H1 (cell line): Measurements from ENCODE around the gene NRL.
A peak's percentile ranks its signal among the peaks of the same experiment; 100 is the strongest.

Source experiments
- ATF3 ChIP-seq: IDR thresholded peaks from 2 replicates; pipeline ENCODE4 v1.6.1; 2011; ENCODE audit warnings: low read depth, mild to moderate bottlenecking, low read length; ENCODE audit not compliant: insufficient read depth
- EZH2 ChIP-seq: fragments of 200-600 bp; sonication (generic); IDR thresholded peaks from 2 replicates; pipeline ENCODE4 v1.7.1; 2012; ENCODE audit warnings: low read depth, mild to moderate bottlenecking, moderate library complexity, low read length, inconsistent platforms; ENCODE audit not compliant: severe bottlenecking
- SUZ12 ChIP-seq: fragments of 200-600 bp; sonication (generic); IDR thresholded peaks from 2 replicates; pipeline ENCODE4 v1.6.1; 2012; ENCODE audit warnings: mild to moderate bottlenecking, inconsistent platforms, low read length, moderate library complexity, mixed read lengths
- ZNF274 ChIP-seq: IDR thresholded peaks from 2 replicates; pipeline ENCODE4 v1.7.0; 2012; ENCODE audit warnings: low read length, borderline replicate concordance; ENCODE audit errors: extremely low read depth
- TF ChIP-seq, protein P1 (sequence below): IDR thresholded peaks from 2 replicates; pipeline ENCODE4 v1.6.1; 2012; ENCODE audit warnings: inconsistent platforms
- TF ChIP-seq, protein P2 (sequence below), 3 experiments: IDR thresholded peaks; 1 replicate in 2 of 3; 2 replicates in 1 of 3; pipeline versions ENCODE4 v1.5.1 to v1.6.1; 2011; ENCODE audit warnings: low read length in 3 of 3, mild to moderate bottlenecking in 3 of 3, inconsistent platforms in 2 of 3, low read depth in 1 of 3, moderate library complexity in 1 of 3; ENCODE audit not compliant: insufficient read depth in 1 of 3; ENCODE audit errors: control extremely low read depth in 1 of 3

- TF ChIP-seq SUZ12 (no peak), ATF3 (peak; percentile 91), EZH2 (no peak), ZNF274 (no peak)
- TF ChIP-seq, protein P1, sequence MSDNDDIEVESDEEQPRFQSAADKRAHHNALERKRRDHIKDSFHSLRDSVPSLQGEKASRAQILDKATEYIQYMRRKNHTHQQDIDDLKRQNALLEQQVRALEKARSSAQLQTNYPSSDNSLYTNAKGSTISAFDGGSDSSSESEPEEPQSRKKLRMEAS = peak; percentile 82
- TF ChIP-seq, protein P2, sequence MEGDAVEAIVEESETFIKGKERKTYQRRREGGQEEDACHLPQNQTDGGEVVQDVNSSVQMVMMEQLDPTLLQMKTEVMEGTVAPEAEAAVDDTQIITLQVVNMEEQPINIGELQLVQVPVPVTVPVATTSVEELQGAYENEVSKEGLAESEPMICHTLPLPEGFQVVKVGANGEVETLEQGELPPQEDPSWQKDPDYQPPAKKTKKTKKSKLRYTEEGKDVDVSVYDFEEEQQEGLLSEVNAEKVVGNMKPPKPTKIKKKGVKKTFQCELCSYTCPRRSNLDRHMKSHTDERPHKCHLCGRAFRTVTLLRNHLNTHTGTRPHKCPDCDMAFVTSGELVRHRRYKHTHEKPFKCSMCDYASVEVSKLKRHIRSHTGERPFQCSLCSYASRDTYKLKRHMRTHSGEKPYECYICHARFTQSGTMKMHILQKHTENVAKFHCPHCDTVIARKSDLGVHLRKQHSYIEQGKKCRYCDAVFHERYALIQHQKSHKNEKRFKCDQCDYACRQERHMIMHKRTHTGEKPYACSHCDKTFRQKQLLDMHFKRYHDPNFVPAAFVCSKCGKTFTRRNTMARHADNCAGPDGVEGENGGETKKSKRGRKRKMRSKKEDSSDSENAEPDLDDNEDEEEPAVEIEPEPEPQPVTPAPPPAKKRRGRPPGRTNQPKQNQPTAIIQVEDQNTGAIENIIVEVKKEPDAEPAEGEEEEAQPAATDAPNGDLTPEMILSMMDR (IDR thresholded peaks at IDR 0.05; ENCODE audit: control extremely low read depth in 1 of 3, insufficient read depth in 1 of 3, low read depth in 1 of 3, low read length in 3 of 3) = peak; percentile 85 to 97 (median 95)
These were observed 46.4 kb upstream of the NRL start, which contains the start of gene IRF9 for GRCh38 chr14:24160850-24161804.
